Fibroblast of the aortic adventitia (primary cell): ENCODE data around the gene TRIP10. TPM values are rescaled to one million over a fixed set of nuclear protein-coding genes. Genes with fewer than 3 reads are reported as not detected.

Source experiments
- DNase-seq: peaks from one replicate; pipeline ENCODE4 v3.0.0-alpha.2; 2010; ENCODE audit warnings: low read depth
- H3K4me3 ChIP-seq: 2 replicates; pipeline ENCODE4 v1.5.1; 2011; ENCODE audit warnings: low read depth, mild to moderate bottlenecking, control low read depth, low read length, moderate library complexity
- CTCF ChIP-seq: IDR thresholded peaks from 2 replicates; pipeline ENCODE4 v1.5.1; 2011; ENCODE audit warnings: mild to moderate bottlenecking, low read length, control low read depth, inconsistent platforms; ENCODE audit not compliant: insufficient read depth
- total RNA-seq: library from RNA; depleted of rRNA; stranded (reverse); fragments of >200 nt; gene quantifications from 2 replicates; pipeline ENCODE4 v1.2.3, GENCODE V29; 2012; ENCODE audit warnings: low replicate concordance

The TRIP10 gene
- total RNA-seq, 1 donor = 44.9 TPM

GRCh38 chr19:6751189-6751588 is 11.7 kb downstream of the TRIP10 start:
- TF ChIP-seq CTCF = no peak
- H3K4me3 ChIP-seq = no peak overlapping the region
- DNase-seq = no peak

- peak overlapping the region; percentile 55 for H3K4me3 ChIP-seq
- no peak for TF ChIP-seq CTCF
- no peak for DNase-seq
Observed at GRCh38 chr19:6752256-6753177, 13.0 kb downstream of the TRIP10 start.

DNA sequence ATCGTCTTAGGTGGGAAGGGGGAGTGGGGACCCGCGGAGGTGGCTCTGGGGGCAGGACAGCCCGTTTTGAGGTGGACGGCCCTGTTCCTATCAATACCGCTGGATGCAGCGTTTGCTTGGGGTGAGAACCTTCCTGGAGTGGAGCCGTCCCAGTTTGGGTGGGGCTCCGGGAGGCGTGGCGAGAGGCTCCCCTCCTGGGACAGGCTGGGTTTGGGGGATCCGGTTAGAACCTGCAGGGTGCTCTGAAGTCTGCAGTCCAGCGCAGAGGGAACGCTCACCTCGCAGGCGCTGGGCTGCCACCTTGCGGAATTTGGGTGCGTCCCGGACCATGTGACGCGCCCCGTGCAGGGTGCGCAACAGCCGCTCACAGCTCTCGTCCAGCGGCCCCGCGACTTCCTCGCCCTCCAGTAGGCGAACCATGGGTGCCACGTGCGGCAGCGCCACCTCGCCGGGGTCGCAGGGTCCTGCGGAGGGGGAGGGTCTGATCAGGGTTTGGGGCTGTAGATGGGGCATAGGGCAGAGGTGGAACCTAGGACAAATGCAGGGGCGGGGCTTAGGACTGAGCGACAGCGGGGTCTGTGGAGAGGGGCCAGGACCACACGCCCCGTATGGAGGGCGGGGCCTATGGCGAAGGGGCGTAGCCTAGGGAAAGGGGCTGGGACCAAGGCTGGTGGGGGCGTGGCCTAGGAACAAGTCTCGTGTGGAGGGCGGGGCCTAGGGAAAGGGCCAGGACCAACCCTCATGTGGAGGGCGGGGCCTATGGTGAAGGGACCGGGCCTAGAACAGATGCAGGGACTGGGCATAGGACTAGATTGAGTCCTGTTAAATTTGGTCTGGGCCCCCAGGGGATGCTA is 13.9 kb downstream of the TRIP10 start:
- H3K4me3 ChIP-seq = peak overlapping the region; percentile 55
- TF ChIP-seq CTCF = peak; percentile 45
- DNase-seq = peak; percentile 54

- DNase-seq = no peak
- no peak overlapping the region for H3K4me3 ChIP-seq
- TF ChIP-seq CTCF = no peak
Observed at GRCh38 chr19:6754136-6754535, 14.7 kb downstream of the TRIP10 start.

DNA sequence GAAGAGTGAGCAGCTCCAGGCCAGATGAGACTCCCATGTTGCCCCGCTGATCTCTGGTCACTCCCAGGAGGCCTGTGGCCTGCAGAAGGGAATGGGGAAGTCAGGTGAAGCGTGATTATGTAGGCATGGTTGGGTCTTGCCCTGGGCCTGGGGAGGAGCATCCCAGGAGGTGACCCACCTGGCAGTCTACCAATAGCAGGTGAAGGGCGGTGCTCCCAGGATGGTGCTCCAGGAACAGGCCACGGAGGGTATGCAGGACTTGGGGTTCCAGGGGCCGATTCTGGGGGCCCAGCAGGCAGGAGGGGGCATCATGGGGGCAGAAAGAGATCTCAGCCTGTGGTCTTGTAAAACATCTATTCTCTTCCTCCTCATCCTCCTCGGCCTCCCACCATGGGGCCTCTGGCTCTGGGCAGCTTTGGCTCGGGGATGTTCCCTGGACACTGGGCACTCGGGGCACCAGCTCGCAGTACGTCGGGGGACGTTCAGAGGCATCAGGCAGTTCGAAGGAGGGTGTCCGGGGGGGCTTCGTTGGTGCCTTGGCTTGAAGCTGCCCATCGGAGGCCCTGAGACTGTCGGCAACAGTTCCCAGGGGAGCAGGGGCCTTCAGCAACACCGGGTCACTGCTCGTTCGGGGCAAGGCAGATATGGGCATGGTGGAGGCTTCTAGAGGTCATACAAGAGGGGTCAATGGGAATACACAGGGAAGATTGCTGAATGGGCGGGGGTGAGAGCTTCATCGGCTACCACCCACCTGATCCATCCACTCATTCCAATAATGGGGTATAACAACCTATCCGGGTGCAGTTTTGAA is 15.4 kb downstream of the TRIP10 start:
- TF ChIP-seq CTCF = no peak
- no peak for DNase-seq
- H3K4me3 ChIP-seq = no peak overlapping the region

GRCh38 chr19:6760606-6761005 is 21.1 kb downstream of the TRIP10 start:
- DNase-seq = no peak
- H3K4me3 ChIP-seq = no peak overlapping the region
- TF ChIP-seq CTCF = no peak
